GM18951 (cell line): ENCODE data around the gene KLC1.
"Not testable (repeated sequence)": the region's sequence is repeated elsewhere in the genome, so short reads cannot be mapped to it uniquely, and the experiment has no call there.

Source experiments
- POLR2A ChIP-seq: IDR thresholded peaks from 4 replicates; pipeline ENCODE4 v1.6.1; 2011; ENCODE audit warnings: mild to moderate bottlenecking; ENCODE audit not compliant: insufficient read length, insufficient read depth; ENCODE audit errors: extremely low read depth
- in situ Hi-C: fragments of 300-500 bp; cut with MboI; formaldehyde crosslinking; loops from one replicate; pipeline ENCODE4 v1.12.0; 2022; ENCODE audit warnings: low sequenced_read_pairs, mixed read lengths, inconsistent platforms; ENCODE audit not compliant: unreplicated experiment

The KLC1 gene

DNA sequence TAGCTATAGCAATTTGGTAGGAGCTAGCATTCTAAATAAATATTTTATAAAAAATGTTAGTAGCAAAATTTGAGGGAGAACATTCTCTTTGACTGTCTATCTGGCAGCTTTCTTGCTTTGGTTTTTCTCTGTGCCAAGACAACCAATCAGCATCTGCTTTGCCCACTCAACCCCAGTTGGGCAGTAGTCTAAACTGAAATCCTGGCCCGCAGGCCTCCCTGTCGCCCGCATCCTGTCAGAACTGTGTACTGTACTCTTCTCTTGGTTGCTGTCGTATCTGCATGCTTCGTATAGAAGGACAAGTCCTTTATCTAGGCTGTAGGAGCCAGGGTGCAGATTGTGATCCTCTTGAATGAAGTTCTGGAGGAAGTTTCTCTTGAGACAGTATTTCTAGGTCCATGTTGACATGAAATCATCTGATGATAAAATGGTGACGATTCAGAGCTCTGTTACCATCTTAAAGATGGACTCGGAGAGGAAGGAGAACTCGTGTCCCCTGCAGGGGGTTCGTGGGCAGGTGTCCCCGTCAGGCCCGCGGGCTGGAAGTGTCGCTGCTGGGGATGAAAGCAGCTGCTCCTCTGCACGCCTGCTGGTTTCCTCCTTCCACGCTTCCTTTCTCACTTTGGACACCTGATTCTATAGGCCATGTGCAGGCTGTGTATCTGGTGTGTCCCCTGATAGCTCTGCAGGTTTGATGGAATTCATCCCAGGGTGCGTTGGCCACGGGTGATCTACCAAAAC, 51.6 kb downstream of the KLC1 start:
- TF ChIP-seq POLR2A: no peak
- in situ Hi-C loops: loop anchor here (10.0 kb wide), 1 partner anchor 106 kb away; no protein-coding TSS in a partner anchor

DNA sequence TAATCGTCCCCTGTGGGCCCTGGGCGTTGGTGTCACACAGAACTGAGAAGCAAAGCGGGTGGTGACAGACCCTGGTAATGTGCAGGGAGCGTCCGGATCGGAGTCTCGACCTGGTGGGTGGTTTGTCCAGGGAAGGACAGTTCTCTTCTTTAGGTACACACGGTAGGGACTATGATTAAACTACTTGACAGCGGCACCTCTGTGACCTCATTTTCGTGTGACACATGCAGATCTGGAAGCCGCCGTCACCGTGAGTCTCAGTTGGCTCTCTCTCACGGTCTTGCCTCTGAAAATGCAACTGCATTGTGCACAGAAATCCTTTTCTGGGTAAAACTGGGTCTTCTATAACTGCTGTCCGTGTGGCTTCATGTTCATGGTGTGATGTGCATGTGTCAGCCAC, 54.1 kb downstream of the KLC1 start:
- no peak for TF ChIP-seq POLR2A
- in situ Hi-C loops: loop anchor here (10.0 kb wide), 1 partner anchor 108 kb away; no protein-coding TSS in a partner anchor

- in situ Hi-C loops: loop anchor here (10.0 kb wide), 1 partner anchor 110 kb away; no protein-coding TSS in a partner anchor
- TF ChIP-seq POLR2A: no peak
Observed at GRCh38 chr14:103684471-103684870, 55.5 kb downstream of the KLC1 start.

DNA sequence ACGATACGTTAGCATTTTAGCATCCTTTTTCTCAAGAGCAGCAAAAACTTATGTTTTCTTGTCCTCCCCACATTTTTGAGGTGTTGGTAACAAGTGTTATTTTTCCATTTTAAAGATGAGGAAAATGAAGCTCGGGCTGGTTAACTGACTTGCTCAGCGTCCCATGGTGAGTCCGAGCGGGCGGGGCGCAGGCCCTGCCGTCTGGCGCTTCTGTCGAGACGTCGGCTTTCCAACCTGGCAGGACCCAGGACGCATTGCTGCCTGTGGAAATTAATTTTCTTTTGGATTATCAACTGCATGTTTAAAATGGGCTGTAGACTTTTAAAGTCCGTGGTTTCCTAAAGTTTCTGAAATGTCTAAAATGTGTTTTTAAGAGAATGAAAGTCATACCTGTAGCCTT, 55.9 kb downstream of the KLC1 start:
- in situ Hi-C loops: loop anchor here (10.0 kb wide), 1 partner anchor 110 kb away; no protein-coding TSS in a partner anchor

GRCh38 chr14:103685276-103686211, 56.5 kb downstream of the KLC1 start:
- in situ Hi-C loops: loop anchor here (10.0 kb wide), 1 partner anchor 111 kb away; no protein-coding TSS in a partner anchor
- TF ChIP-seq POLR2A: no peak

More for the DNA sequence above, 55.9 kb downstream of the KLC1 start:
- TF ChIP-seq POLR2A: no peak

DNA sequence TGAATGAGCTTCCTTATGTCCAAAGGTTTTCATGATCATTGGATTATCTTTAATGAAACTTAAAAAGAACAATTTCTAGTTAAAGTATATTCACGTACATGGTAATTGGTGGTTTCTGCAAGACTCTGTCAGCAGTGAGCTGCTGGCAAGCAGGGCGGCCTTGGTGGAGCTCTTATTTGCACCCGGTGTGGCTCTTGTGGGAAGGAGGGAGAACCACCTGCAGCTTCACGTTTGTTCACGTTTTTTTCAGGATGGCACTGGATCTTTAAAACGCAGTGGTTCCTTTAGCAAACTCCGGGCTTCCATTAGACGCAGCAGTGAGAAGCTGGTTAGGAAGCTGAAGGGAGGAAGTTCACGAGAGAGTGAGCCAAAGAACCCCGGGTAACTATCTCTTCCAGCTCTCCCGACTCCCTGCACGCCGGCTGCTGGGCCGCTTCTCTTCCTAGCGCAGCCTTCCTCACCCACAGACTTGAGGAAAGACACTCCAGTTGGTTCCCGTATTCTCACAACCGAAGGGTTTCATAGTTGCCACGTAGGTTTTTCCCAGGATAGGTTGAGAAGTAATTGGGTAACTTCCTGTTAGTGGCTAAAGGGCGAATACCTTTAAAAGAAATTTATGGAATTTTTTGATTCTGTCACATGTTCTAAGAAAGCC, 57.9 kb downstream of the KLC1 start:
- TF ChIP-seq POLR2A: no peak
- in situ Hi-C loops: loop anchor here (10.0 kb wide), 1 partner anchor 112 kb away; no protein-coding TSS in a partner anchor

DNA sequence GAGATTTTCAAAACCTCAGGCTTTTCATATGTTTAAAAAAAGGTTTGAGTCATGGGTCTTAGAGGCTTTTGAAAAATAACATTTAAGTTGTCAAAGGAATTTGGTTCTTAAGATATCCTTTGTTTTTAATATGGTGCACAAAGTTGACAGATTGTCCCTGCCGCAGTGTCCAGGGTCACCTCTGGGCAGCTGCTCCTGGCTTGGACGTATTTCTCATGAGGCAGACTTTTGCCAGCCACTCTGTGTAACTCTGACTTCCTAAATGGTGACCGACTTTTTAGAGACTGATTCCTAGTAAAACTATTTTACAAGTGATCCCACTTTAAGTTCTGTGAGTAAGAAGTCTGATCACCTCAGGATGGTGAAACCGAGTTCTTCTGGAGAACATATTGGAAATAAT, 58.7 kb downstream of the KLC1 start:
- in situ Hi-C loops: loop anchor here (10.0 kb wide), 1 partner anchor 113 kb away; no protein-coding TSS in a partner anchor
- TF ChIP-seq POLR2A: no peak

DNA sequence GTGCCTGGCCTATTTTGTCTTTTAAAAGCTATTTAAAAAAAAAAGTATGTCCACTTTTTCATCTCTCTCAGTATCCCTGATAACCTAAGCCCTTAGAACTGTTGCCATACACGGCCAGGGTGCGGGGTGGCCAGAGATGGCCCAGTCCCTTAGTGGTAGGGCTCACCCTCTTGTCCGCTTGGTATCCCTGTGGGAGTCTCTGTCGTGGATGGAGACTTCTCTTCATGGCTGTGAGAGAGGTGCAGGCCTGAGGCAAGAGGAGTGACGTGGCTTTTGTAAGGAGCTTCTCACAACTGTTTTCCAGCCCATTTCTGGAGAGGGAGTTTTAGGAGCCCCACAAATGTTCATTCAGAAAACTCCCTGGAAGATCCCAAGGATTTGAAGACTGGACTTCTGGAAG, 59.4 kb downstream of the KLC1 start:
- in situ Hi-C loops: loop anchor here (10.0 kb wide), 1 partner anchor 114 kb away; no protein-coding TSS in a partner anchor
- TF ChIP-seq POLR2A: no peak

DNA sequence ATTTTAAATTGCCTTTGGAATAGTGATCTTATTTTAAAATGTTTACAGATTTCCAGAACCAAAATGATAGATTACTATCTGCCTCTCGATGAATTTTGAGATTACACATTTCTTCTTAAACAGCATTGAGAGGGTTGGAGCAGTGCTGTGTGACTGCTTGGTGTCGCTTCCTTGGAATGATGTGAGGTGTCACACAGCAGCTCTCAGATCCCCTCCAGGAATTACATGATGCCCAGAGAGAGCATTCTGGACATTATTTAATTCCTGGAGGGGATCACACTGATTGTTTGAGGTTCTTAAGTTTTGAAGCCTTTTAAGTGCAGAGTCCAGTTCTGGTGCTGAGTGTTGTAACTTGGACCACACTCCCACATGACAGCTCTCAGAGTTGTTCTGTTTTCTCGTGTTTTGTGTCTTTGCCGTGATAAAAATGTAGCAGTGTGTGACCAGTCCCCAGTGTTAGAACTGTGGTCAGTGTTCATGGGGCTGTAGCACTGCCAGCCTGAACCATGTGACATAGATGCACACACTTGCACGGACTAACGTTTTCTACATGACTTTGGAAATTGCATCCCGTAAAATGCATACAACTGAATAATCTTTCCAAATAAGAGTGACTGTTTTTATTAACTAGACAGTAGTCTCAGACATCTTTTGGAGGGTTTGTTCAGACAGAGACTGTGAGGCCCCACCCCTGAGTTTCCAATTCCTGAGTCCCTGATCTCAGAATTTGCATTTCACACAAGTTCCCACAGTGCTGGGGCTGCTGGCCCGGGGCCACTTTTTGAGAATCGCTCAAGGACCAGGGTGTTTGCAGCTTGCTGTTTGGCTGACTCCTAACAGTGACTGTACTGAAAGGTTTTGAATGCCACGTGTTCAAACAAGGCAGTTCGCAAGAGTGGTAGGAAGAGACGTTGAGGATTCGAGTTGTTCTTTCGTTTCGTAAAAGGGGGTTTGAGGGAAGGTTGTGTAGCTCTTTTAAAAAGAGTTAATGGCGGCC, 60.2 kb downstream of the KLC1 start:
- in situ Hi-C loops: loop anchor here (10.0 kb wide), 1 partner anchor 114 kb away; no protein-coding TSS in a partner anchor
- peak; percentile 49 for TF ChIP-seq POLR2A

GRCh38 chr14:103690332-103690731, 61.3 kb downstream of the KLC1 start:
- no peak for TF ChIP-seq POLR2A
- in situ Hi-C loops: no loop called here

DNA sequence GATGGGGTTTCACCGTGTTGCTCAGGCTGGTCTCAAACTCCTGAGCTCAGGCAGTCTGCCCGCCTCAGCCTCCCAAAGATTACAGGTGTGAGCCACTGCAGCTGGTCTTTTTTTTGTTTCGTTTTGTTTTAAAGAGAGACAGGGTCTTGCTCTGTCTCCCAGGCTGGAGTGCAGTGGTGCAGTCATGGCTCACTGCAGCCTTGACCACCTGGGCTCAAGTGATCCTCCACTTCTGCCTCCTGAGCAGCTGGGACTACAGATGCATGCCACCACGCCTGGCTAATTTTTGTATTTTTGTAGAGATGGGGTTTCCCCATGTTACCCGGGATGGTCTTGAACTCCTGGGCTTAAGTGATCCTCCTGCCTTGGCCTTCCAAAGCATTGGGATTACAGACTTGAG, 62.6 kb downstream of the KLC1 start:
- in situ Hi-C loops: not testable (repeated sequence)

- no peak for TF ChIP-seq POLR2A
- in situ Hi-C loops: no loop called here
Observed at GRCh38 chr14:103692159-103692558, 63.1 kb downstream of the KLC1 start.
